ENCODE measurements around the gene PRDM11.

Gene PRDM11

DNA sequence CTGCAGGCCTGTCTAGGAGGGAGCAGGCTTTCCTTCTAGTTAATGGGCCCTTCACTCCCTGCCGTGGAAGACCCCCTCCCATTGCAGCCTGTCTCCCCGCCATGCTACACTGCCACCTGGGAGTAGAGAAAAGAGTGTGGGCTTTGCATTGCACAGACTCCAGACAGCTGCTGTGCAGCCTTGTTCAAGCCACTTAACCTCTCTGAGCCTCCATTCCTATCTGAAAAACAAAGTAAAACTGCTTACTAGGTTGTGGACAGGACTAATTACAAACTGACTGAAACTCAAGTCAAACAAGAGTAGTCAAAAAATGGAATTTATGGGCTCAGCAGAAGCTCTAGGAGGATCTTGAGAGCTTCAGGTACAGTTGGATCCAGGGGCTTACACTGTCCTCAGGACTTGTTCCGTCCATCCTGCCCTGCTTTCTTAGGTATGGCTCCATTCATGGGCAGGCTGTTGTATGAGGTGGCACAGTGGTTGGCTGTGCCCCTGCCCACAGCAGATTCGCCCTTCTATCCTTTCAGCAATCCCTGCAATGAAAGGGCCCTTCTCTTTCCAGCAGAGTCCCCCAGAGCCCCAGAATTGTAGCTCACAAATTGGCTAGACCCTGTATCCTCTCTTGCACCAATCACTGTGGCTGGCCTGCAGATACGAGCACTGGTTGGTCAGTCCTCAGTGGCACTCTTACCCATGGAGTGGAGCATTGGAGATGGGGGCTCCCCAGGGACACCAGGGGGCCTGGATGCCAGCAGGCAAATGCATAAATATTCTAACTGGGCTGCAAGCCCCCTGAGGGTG, 19.6 kb downstream of the PRDM11 start:
- Histone ChIP-seq H3K27me3 (replicated peaks) (no peaks in the 10 kb centered on the region), H3K36me3 (replicated peaks) (no peaks in the 10 kb centered on the region), H3K27ac (no peak overlapping the region), H3K4me3 (ENCODE audit: low read depth, low read length) (no peak overlapping the region)
- no peak for DNase-seq
- in situ Hi-C loops (cut with HindIII; ENCODE audit: low pct_ligation_motif_present, low sequenced_read_pairs), result no loop called here
- TF ChIP-seq, protein P1, sequence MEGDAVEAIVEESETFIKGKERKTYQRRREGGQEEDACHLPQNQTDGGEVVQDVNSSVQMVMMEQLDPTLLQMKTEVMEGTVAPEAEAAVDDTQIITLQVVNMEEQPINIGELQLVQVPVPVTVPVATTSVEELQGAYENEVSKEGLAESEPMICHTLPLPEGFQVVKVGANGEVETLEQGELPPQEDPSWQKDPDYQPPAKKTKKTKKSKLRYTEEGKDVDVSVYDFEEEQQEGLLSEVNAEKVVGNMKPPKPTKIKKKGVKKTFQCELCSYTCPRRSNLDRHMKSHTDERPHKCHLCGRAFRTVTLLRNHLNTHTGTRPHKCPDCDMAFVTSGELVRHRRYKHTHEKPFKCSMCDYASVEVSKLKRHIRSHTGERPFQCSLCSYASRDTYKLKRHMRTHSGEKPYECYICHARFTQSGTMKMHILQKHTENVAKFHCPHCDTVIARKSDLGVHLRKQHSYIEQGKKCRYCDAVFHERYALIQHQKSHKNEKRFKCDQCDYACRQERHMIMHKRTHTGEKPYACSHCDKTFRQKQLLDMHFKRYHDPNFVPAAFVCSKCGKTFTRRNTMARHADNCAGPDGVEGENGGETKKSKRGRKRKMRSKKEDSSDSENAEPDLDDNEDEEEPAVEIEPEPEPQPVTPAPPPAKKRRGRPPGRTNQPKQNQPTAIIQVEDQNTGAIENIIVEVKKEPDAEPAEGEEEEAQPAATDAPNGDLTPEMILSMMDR (IDR thresholded peaks at IDR 0.05; ENCODE audit: low read depth, low read length, missing control alignments), result no peak

DNA sequence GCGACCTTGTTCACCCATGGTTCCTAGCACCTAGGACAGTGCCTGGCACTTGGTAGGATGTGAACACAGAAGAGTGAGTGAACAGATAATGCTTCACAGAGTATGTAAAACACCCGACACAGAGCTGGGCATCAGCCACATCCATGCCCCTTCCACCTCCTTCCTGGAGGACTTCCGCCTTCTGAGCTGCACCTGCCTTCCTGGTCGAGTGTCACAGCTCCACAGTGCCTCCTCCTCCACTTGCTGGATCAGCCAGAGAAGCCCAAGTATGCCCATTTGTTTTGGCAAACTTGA, 20.1 kb downstream of the PRDM11 start:
- in situ Hi-C loops (cut with HindIII; ENCODE audit: low pct_ligation_motif_present, low sequenced_read_pairs), result no loop called here
- Histone ChIP-seq H3K36me3 (replicated peaks) (no peaks in the 10 kb centered on the region), H3K4me3 (ENCODE audit: low read depth, low read length) (no peak overlapping the region), H3K27ac (no peak overlapping the region), H3K27me3 (replicated peaks) (no peaks in the 10 kb centered on the region)
- TF ChIP-seq, protein P1 (IDR thresholded peaks at IDR 0.05; ENCODE audit: low read depth, low read length, missing control alignments), result no peak
- no peak for DNase-seq

DNA sequence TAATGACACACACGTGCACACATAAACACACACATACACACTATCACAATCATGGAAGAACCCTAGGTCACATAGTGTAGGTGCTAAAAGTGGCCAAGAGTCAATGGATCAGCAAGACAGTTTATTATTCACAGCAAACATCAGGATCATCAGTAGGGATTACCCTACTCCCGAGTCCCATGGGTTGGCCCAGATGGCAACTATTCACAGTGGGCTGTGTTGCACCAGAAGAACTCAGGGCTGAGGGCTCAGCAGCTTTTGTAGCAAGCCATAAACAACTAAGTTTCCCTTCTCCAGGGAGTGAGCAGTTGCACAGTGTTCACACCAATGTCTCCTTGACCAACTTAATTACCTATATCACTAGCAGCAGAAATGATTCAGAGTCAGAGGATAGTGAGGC, 20.8 kb downstream of the PRDM11 start:
- Histone ChIP-seq H3K27ac (no peak overlapping the region), H3K27me3 (replicated peaks) (no peaks in the 10 kb centered on the region)
- DNase-seq, result no peak

DNA sequence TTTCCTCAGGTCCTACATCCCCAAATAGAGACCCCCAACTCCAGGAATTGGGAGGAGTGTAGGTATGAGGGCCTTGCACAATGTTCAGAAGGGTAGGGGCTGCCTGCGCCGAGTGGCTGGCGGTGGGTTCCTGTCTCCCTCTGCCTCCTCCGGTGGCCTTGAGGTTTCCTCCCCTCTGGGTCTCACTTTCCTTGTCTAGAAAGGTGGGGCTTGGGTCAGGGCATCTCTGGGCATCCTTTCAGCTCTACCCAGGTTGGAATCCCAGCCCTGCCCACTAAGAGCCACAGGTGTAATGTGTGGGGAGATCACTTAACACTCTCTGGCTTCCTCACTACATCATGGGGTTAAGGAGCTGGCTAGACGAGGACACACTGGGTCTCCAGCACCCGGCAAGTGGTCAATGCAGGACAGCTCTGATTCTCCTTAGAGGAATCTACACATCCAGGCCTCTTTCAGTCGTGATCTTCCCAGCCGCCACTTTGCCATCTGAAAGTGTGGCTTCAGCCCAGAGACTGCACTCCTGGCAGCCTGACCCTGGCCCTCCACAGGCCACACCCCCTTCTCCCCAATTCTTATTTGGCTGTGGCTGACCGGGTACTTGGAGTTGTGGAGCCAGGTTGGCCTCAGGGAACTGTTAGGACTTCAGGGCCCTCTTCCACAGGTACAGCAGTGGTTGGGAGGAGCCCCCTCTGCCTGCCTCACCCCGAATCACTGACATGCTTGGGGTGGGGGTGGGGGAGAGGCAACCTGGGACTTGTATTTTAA, 22.1 kb downstream of the PRDM11 start:
- TF ChIP-seq, protein P1 (IDR thresholded peaks at IDR 0.05; ENCODE audit: low read depth, low read length, missing control alignments), result no peak
- DNase-seq, result no peak
- in situ Hi-C loops (cut with HindIII; ENCODE audit: low pct_ligation_motif_present, low sequenced_read_pairs), result no loop called here
- Histone ChIP-seq H3K27me3 (replicated peaks) (no peaks in the 10 kb centered on the region), H3K4me3 (ENCODE audit: low read depth, low read length) (no peak overlapping the region), H3K27ac (no peak overlapping the region), H3K36me3 (replicated peaks) (no peaks in the 10 kb centered on the region)

More for the DNA sequence above, 20.8 kb downstream of the PRDM11 start:
- no peaks in the 10 kb centered on the region for H3K36me3 ChIP-seq (replicated peaks)
- TF ChIP-seq, protein P1 (IDR thresholded peaks at IDR 0.05; ENCODE audit: low read depth, low read length, missing control alignments), result no peak
- H3K4me3 ChIP-seq (ENCODE audit: low read depth, low read length), result no peak overlapping the region
- in situ Hi-C loops (cut with HindIII; ENCODE audit: low pct_ligation_motif_present, low sequenced_read_pairs), result no loop called here

DNA sequence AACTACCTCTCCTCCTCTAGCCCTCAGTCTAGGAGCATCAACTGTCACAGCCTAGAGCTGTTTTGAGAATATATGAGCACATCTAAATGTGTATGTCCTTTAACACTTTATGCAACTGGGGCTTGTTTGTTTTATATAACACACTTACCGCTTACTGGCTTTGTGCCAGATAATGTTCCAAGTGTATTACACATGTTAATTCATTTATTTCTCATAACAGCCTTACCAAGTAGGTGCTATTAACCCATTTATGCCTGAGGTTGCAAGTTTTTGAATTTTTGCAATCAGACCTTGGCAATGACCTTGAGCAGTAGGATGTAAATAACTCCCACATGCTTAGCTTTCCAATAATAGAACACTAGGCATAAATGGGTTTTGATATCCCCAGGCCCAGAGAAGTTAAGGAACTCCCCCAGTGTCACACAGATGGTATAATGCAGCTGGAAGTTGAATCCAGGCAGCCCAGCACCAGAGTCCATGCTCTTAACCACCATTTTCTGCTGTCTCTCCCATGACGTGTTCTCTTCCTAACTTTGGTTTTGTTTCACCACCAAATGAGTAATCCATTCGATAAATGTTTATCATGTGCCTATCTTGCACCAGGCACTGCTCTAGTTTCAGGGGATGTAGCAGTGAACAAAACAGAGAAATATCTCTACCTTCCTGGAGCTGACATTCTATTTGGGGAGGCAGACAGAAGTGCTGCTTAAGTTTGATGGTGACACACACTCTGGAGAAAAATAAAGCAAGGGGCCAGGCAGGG, 23.1 kb downstream of the PRDM11 start:
- no peaks in the 10 kb centered on the region for H3K27me3 ChIP-seq (replicated peaks)
- H3K4me3 ChIP-seq (ENCODE audit: low read depth, low read length), result no peak overlapping the region
- no peak overlapping the region for H3K27ac ChIP-seq
- H3K36me3 ChIP-seq (replicated peaks), result no peaks in the 10 kb centered on the region
- TF ChIP-seq, protein P1 (IDR thresholded peaks at IDR 0.05; ENCODE audit: low read depth, low read length, missing control alignments), result no peak
- no peak for DNase-seq
- in situ Hi-C loops (cut with HindIII; ENCODE audit: low pct_ligation_motif_present, low sequenced_read_pairs), result no loop called here
